HepG2 (cell line): ENCODE results near the gene CRLF1. TPM values are rescaled to one million over a fixed set of nuclear protein-coding genes. Genes with fewer than 3 reads are reported as not detected.
A peak's percentile ranks its signal among the peaks of the same experiment; 100 is the strongest.

Source experiments
- AFF4 ChIP-seq: sonication (generic); formaldehyde crosslinking; IDR thresholded peaks from 2 replicates; pipeline ENCODE4 v1.4.0; 2020; ENCODE audit warnings: missing genetic modification reagents
- GABPA ChIP-seq, 2 experiments: IDR thresholded peaks; 2 replicates each; pipeline ENCODE4 v1.6.1; 2011 to 2016; ENCODE audit warnings: low read depth in 2 of 2, low read length in 1 of 2, missing biosample characterization in 1 of 2, missing genetic modification characterization in 1 of 2
- MAZ ChIP-seq, 2 experiments: sonication (generic) in 1 of 2; formaldehyde crosslinking in 1 of 2; IDR thresholded peaks; 2 replicates each; pipeline versions ENCODE4 v1.5.0 to v1.6.1; 2012 to 2020; ENCODE audit warnings: low read depth in 2 of 2, mild to moderate bottlenecking in 2 of 2, borderline replicate concordance in 1 of 2, improper control_type of control experiment in 1 of 2, low read length in 1 of 2, missing genetic modification reagents in 1 of 2, moderate library complexity in 1 of 2
- MYNN ChIP-seq: sonication (generic); formaldehyde crosslinking; IDR thresholded peaks from 2 replicates; pipeline ENCODE4 v1.4.0; 2020; ENCODE audit warnings: mild to moderate bottlenecking, low read depth, missing genetic modification reagents
- NFYB ChIP-seq: sonication (generic); formaldehyde crosslinking; IDR thresholded peaks from 2 replicates; pipeline ENCODE4 v1.4.0; 2020; ENCODE audit warnings: missing genetic modification reagents
- NR1H2 ChIP-seq: sonication (generic); formaldehyde crosslinking; IDR thresholded peaks from 2 replicates; pipeline ENCODE4 v1.8.1; 2022; ENCODE audit warnings: low read depth, missing genetic modification reagents, borderline replicate concordance
- PHB2 ChIP-seq: fragments of 450-650 bp; IDR thresholded peaks from 2 replicates; pipeline ENCODE4 v1.6.1; 2018; ENCODE audit not compliant: partially characterized antibody
- PRPF4 ChIP-seq: fragments of 200-400 bp; formaldehyde crosslinking; IDR thresholded peaks from 2 replicates; pipeline ENCODE4 v1.6.1; 2016; ENCODE audit warnings: low read length, low read depth; ENCODE audit not compliant: poor library complexity, severe bottlenecking
- RFXANK ChIP-seq: IDR thresholded peaks from 2 replicates; pipeline ENCODE4 v1.6.1; 2016
- STAG1 ChIP-seq: sonication (generic); formaldehyde crosslinking; IDR thresholded peaks from 2 replicates; pipeline ENCODE4 v1.4.0; 2020; ENCODE audit warnings: missing genetic modification reagents
- THAP11 ChIP-seq: IDR thresholded peaks from 2 replicates; pipeline ENCODE4 v1.6.1; 2016; ENCODE audit warnings: missing biosample characterization, missing genetic modification reagents
- ZBTB2 ChIP-seq: sonication (generic); formaldehyde crosslinking; IDR thresholded peaks from 2 replicates; pipeline ENCODE4 v1.8.0; 2022; ENCODE audit warnings: low read depth, missing genetic modification reagents
- ZNF331 ChIP-seq: sonication (generic); formaldehyde crosslinking; IDR thresholded peaks from 2 replicates; pipeline ENCODE4 v1.4.0; 2020; ENCODE audit warnings: missing genetic modification reagents
- ZNF460 ChIP-seq: sonication (generic); formaldehyde crosslinking; IDR thresholded peaks from 2 replicates; pipeline ENCODE4 v1.5.1; 2020; ENCODE audit warnings: missing genetic modification reagents, mild to moderate bottlenecking, borderline replicate concordance
- ZNF564 ChIP-seq: sonication (generic); formaldehyde crosslinking; IDR thresholded peaks from 2 replicates; pipeline ENCODE4 v1.8.1; 2023; ENCODE audit warnings: mild to moderate bottlenecking, missing genetic modification reagents
- ZNF772 ChIP-seq: sonication (generic); formaldehyde crosslinking; IDR thresholded peaks from 2 replicates; pipeline ENCODE4 v1.5.0; 2020; ENCODE audit warnings: mild to moderate bottlenecking, missing genetic modification reagents
- ZNF816 ChIP-seq: sonication (generic); formaldehyde crosslinking; IDR thresholded peaks from 2 replicates; pipeline ENCODE4 v1.8.0; 2022; ENCODE audit warnings: missing genetic modification reagents, mild to moderate bottlenecking, borderline replicate concordance
- polyA plus RNA-seq, 8 experiments: library from polyadenylated mRNA; depleted of rRNA in 3 of 8; stranded (reverse) in 7 of 8; unstranded in 1 of 8; fragments of >200 nt; fragmentation: Illumina TruSeq in 4 of 8; extraction: Trizol in 4 of 8; gene quantifications; 2 replicates each; pipeline versions ENCODE4 v1.2.1 to v1.2.3, GENCODE V29; 2011 to 2016; ENCODE audit warnings: low read depth in 4 of 8, missing spikeins in 1 of 8, mixed read lengths in 1 of 8; ENCODE audit not compliant: insufficient read depth in 1 of 8
- total RNA-seq, 5 experiments: library from RNA; depleted of rRNA; stranded (reverse); fragments of >200 nt; fragmentation: Illumina TruSeq; extraction: Trizol; gene quantifications; 2 replicates each; pipeline ENCODE4 v1.2.3, GENCODE V29; 2016; ENCODE audit warnings: low read depth in 1 of 5
- TF ChIP-seq, protein P1 (sequence below): sonication (generic); formaldehyde crosslinking; IDR thresholded peaks from 2 replicates; pipeline ENCODE4 v1.4.0; 2020; ENCODE audit warnings: missing genetic modification reagents
- TF ChIP-seq, protein P2 (sequence below): sonication (generic); formaldehyde crosslinking; IDR thresholded peaks from 2 replicates; pipeline ENCODE4 v1.4.0; 2020; ENCODE audit warnings: missing genetic modification reagents

CRLF1 gene
- total and polyA plus RNA-seq, 2 of the 13 experiments (the other 11 are each of a cell fraction or from before 2014, with no cell fraction given): 217 to 296 TPM

GRCh38 chr19:18588611-18589379 is 17.8 kb downstream of the CRLF1 start, which contains the start of gene REX1BD (continued):
- TF ChIP-seq ZNF816 (CRISPR knock-in tag) (no peak), ZNF460 (CRISPR knock-in tag) (peak; percentile 60; the same call in 1 of the 2 replicates), ZNF772 (peak; percentile 82; the same call in 1 of the 2 replicates), GABPA (IDR thresholded peaks at IDR 0.05; ENCODE audit: low read depth, low read length) (peak; percentile 13), GABPA (CRISPR knock-in tag; IDR thresholded peaks at IDR 0.05; ENCODE audit: low read depth) (peak; percentile 71), PRPF4 (no peak), NFYB (0 out of 2 replicates have a peak, but pooled peaks have one; percentile 10), THAP11 (peak; percentile 83), ZBTB2 (CRISPR knock-in tag) (peak; percentile 33; the same call in 1 of the 2 replicates), ZNF564 (CRISPR knock-in tag) (0 out of 2 replicates have a peak, but pooled peaks have one; percentile 27), STAG1 (CRISPR knock-in tag) (peak; percentile 52), MAZ (IDR thresholded peaks at IDR 0.05; ENCODE audit: borderline replicate concordance, low read depth, low read length) (0 out of 2 replicates have a peak, but pooled peaks have one; percentile 56), MAZ (CRISPR knock-in tag; IDR thresholded peaks at IDR 0.05; ENCODE audit: low read depth) (peak; percentile 75), AFF4 (CRISPR knock-in tag) (0 out of 2 replicates have a peak, but pooled peaks have one; percentile 74), MYNN (CRISPR knock-in tag) (no peak), ZNF331 (CRISPR knock-in tag) (peak; percentile 91), NR1H2 (CRISPR knock-in tag) (no peak; the same call in 1 of the 2 replicates), PHB2 (no peak), RFXANK (CRISPR knock-in tag) (no peak; the same call in 1 of the 2 replicates)
- TF ChIP-seq, protein P1, sequence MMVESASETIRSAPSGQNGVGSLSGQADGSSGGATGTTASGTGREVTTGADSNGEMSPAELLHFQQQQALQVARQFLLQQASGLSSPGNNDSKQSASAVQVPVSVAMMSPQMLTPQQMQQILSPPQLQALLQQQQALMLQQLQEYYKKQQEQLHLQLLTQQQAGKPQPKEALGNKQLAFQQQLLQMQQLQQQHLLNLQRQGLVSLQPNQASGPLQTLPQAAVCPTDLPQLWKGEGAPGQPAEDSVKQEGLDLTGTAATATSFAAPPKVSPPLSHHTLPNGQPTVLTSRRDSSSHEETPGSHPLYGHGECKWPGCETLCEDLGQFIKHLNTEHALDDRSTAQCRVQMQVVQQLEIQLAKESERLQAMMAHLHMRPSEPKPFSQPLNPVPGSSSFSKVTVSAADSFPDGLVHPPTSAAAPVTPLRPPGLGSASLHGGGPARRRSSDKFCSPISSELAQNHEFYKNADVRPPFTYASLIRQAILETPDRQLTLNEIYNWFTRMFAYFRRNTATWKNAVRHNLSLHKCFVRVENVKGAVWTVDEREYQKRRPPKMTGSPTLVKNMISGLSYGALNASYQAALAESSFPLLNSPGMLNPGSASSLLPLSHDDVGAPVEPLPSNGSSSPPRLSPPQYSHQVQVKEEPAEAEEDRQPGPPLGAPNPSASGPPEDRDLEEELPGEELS: peak; percentile 45
- TF ChIP-seq, protein P2, sequence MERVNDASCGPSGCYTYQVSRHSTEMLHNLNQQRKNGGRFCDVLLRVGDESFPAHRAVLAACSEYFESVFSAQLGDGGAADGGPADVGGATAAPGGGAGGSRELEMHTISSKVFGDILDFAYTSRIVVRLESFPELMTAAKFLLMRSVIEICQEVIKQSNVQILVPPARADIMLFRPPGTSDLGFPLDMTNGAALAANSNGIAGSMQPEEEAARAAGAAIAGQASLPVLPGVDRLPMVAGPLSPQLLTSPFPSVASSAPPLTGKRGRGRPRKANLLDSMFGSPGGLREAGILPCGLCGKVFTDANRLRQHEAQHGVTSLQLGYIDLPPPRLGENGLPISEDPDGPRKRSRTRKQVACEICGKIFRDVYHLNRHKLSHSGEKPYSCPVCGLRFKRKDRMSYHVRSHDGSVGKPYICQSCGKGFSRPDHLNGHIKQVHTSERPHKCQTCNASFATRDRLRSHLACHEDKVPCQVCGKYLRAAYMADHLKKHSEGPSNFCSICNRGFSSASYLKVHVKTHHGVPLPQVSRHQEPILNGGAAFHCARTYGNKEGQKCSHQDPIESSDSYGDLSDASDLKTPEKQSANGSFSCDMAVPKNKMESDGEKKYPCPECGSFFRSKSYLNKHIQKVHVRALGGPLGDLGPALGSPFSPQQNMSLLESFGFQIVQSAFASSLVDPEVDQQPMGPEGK (CRISPR knock-in tag): peak; percentile 99
